AG10803 (cell line): Measurements from ENCODE around the gene CACNG3.

Experiments used
- DNase-seq: peaks from one replicate; pipeline ENCODE4 v3.0.0; 2010; ENCODE audit warnings: low read depth
- H3K4me3 ChIP-seq: 2 replicates; pipeline ENCODE4 v1.5.1; 2011; ENCODE audit warnings: mild to moderate bottlenecking, low read length, control low read depth
- CTCF ChIP-seq: conservative IDR thresholded peaks from 2 replicates; pipeline ENCODE4 v1.5.1; 2011; ENCODE audit warnings: mild to moderate bottlenecking, low read length, control low read depth, inconsistent platforms

CACNG3 gene

DNA sequence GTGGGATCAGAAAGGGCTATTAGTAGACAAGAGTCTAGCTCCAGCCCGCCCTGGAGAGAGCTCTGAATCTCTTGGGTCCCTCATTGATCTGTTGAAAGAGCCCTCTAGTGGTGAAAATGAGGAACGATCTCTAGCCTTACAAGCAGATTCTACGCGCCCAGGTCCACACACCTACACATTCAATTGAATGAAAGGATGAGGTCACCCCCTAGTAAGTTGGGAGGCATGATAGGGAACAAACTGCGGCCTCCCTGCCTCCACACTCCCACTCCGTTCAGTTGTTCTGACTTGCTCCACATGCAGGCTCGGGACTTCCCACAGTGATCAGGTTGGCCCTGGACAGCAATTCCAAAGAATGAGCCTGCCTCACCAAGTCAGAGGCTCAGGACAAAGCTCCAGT is 2.9 kb upstream of the CACNG3 start:
- peak; percentile 49 for TF ChIP-seq CTCF
- H3K4me3 ChIP-seq = no peak overlapping the region
- peak; percentile 24 for DNase-seq

DNA sequence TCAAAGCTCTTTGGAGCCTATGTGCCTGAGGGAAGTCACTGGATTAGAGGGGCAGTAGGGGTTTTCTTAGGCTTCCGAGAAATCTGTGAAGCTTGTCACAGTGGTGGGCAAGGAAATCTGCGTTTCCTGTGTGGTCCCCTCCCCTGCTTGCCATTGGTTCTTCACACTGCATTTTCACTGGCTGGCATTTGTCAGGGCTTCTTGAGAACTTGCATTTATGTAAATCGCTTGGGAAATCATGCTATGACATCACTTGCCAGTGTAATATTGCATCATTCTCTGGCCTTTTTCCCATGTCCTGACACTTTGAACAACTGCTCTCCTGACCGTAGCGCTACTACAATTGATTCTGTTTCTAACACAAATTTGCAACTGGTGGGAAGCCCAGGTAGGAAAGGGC is 1.8 kb downstream of the CACNG3 start:
- H3K4me3 ChIP-seq = no peak overlapping the region
- no peak for DNase-seq
- TF ChIP-seq CTCF = no peak

GRCh38 chr16:24258791-24259190 is 2.7 kb downstream of the CACNG3 start:
- no peak for TF ChIP-seq CTCF
- no peak overlapping the region for H3K4me3 ChIP-seq

DNA sequence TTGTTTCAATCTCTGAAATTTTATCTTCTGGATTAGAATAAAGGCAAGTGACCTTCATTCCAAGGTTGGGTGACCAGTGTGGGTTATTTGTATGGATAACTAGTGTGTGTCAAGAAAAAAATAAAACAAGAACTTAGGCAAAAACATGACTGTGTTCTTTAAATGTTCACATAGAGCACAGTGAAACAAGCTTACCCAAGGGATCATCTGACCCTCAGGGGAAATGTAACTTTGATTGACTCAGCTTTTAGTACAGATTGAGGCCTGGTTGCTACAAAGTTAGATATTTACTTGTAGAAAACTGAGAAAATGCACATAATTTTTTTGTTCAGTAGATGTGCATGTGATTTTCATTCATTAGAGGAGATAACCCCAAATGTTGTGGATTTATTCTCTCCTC is 6.7 kb downstream of the CACNG3 start:
- H3K4me3 ChIP-seq = no peak overlapping the region
- no peak for TF ChIP-seq CTCF
- no peak for DNase-seq

More at GRCh38 chr16:24258791-24259190, 2.7 kb downstream of the CACNG3 start:
- no peak for DNase-seq

- no peak for DNase-seq
- TF ChIP-seq CTCF = no peak
- H3K4me3 ChIP-seq = no peak overlapping the region
Measured at GRCh38 chr16:24270721-24271442, 14.7 kb downstream of the CACNG3 start.

- no peak for TF ChIP-seq CTCF
- DNase-seq = no peak
- H3K4me3 ChIP-seq = no peak overlapping the region
Measured at GRCh38 chr16:24272379-24272778, 16.2 kb downstream of the CACNG3 start.

DNA sequence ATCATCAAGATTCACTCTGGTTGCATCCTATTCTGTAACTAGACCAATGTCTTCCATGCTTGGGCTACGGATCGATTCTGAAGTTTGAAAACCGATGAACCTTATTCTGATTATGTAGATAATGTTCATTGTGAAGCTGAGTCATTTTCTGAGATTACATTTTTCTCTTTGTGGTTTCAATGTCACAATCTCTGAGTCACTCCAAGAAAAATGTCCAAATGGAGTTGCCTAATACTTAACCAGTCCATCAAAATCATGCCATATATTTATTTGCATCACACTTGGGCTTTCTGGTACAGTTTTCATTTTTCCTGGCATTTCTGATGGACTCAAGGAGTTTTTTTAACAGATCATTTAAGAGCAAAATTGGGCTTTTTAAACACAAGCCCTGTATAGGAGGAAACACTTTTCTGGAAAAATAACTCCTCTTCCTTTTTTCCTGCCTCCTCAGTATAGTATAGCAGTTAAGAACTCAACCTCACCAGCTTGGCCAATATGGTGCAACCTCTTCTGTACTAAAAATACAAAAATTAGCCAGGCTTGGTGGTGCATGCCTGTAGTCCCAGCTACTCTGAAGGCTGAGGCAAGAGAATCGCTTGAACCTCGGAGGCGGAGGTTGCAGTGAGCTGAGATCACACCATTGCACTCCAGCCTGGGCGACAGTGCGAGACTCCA is 17.5 kb downstream of the CACNG3 start:
- DNase-seq = peak; percentile 3
- no peak for TF ChIP-seq CTCF
- H3K4me3 ChIP-seq = no peak overlapping the region
